Activated naive CD8-positive, alpha-beta T cell treated with anti-CD3 and anti-CD28 coated beads, Interleukin-2, amount 50 U/mL, for 16 hours (primary cell): ENCODE data around the gene USP9X.
"Not testable (repeated sequence)": the region's sequence is repeated elsewhere in the genome, so short reads cannot be mapped to it uniquely, and the experiment has no call there.

ENCODE experiments used
- DNase-seq: peaks from one replicate; pipeline ENCODE4 v3.0.0-alpha.2; 2020; ENCODE audit warnings: low read depth, low spot score

Gene USP9X

GRCh38 chrX:41276661-41277506 lies 191.6 kb downstream of the USP9X start:
- DNase-seq, result no peak

GRCh38 chrX:41282307-41282706 lies 197.1 kb downstream of the USP9X start:
- DNase-seq, result not testable (repeated sequence)

GRCh38 chrX:41285928-41286327 lies 200.7 kb downstream of the USP9X start:
- DNase-seq, result not testable (repeated sequence)
